DMS 273 treated with DMSO at 0.1 percent for 48 hours (cell line): ENCODE measurements around the gene TTLL5.

Experiments
- DNase-seq: peaks from one replicate; lab custom pipeline; 2025; lab: John Stamatoyannopoulos, UW

The TTLL5 gene

DNA sequence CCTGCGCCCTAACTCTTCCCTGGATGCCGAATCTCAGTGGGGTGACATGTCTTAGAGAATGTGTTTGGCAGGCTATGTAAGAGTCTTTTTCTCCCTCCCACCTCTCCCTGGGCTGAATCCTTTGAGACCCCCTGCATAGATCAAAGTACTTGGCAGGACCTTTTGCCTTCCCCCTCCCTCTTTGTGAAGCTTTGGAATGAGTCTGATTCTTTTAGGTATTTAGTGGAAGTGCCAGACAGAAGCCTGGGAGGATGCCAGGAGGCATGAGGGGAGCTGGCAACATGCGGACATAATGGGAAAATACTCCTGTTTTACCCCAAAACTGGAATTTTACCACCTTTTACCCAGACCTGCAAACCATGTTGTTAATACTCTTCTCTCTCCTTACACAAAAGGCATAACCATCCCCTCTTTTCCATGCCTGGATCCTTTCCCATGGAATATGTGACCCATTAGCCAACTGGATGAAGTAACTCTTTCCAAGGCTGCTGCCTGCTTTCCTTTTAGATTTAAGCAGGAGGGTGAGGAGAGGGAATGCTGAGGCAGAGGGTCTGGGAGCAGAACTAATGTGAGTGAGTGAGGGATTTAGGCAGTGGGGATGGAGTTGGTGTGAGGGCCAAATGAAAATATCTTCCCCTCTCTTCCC, 41.7 kb downstream of the TTLL5 start:
- no peak for DNase-seq

DNA sequence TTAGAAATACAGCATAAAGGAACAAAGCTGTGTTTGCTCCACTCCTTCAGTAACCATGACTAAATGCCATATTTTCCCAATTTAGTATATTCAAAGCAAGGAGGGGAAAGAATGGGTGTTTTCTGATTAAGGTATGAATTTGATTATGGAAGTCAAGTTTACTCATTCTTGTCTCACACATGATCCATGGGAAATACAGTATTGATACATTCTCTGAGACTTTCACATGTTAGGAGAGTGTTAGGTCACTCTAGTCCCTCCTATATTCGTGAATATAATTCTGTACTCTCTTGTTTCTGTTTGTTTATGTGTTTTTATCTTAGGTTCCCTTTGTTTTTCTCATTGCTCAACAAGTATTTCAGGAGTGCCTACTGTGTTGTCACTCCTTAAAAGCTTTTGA, 42.4 kb downstream of the TTLL5 start:
- no peak for DNase-seq

DNA sequence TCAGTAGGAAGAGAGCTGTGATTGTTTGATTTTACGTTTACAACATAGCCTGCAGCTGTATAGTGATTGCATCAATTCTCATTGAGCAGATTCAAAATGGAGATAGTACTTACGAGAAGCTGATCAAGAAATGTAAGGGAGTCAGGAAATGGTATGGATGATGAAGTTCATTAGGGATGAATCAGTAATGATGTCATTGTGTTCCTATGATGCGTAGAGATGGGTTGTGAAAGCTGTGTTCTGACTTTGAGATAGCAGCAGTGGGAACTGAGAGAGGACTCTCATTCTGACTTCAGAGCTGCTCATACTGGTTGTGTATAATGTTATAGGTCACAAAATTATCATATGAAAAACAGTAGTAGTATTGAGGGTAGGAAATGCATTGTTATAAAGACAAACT, 44.0 kb downstream of the TTLL5 start:
- no peak for DNase-seq

DNA sequence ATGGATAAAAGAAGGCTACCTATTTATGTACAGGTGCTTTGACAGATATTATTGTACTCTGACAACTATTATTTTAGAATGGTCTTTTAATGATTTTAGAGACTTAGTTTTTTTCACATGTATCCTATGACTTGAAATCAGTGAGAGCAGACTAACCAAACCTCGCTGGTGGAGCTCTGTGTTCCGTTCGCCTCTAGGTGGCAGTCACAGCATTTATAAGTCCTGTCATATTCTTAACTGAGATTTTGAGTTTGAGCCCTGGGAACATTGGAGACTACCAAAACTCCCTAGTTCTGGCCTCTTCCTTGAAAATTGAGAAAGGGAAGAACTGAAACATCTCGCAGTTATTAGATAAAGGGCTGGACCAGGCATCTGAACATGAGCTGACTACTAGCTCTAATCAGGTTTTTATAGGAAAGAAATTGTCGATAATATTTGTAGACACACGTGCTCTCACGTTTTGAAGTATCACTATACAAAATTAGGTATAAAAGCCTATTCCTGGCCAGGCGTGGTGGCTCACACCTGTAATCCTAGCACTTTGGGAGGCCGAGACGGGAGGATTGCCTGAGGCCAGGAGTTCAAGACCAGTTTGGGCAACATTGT, 48.3 kb downstream of the TTLL5 start:
- peak; percentile 33 for DNase-seq

DNA sequence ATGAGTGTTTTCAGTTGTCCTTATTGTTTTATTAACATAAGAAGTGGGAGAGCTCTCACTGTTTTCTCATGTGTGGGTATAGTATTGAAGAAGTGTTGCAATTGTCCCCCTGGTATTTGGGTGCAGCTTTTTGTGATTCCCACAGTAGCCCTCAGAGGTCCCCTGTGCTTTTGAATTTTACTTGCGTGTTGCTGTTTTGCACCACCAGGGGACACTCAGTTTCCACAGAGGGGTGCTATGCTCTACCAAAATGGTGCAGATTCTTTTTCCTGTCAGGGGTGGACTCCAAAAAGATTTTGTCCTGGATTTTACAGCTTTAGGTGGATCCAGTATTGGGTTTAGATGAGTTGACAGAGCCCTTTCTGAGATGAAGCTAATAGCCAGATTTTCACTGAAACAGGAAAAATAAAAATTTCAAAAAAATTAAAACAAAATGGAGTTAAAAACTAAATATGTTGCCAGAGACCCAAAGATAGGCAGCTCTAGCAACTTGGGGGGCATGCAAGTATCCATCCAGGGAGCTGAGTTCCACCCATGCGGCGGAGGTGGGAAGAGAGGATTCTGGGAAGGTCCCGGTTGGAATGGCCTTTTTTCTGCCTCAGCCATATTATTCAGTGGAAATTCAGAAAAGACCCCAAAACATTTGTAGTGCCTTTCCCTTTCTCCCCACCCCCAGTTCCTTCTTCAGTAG, 50.2 kb downstream of the TTLL5 start:
- no peak for DNase-seq

DNA sequence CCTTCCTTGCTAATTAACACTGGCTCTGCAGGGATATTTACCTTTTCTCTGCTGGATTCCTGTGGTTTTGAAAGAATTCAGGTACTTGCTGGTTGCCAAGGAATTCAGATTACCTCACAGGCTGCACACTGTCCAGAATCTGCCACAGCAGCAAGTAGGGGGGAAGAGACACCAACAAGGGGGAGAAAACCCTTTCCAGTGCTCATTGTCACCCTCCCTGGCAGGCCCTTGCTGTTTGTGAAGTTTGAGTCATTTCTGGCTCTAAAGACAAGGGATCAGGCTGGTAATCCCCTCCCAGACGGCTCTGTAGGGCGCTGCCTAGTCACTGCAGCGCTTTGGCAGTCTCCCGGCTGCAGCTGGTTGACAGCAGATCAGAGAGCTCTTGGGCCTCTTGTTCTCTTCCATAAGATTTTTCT, 50.8 kb downstream of the TTLL5 start:
- no peak for DNase-seq

DNA sequence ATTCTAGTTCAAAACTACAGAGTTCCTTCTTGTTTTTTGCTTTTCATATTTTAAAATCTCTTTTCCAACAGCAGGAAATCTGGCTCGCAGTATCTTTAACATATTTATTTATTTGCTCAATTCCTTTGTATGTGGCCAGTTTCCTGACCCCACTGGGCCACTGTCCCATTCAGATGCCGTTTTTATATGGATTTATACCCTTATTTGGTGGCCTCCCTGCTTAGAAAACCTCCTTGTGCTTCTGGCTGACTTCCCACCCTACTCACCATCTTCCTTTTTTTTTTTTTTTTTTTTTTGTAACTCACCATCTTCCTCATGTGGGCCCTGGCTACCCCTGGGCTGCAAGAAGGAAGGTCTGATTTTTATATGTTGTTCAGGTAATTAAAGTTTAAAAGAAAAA, 53.9 kb downstream of the TTLL5 start:
- no peak for DNase-seq

DNA sequence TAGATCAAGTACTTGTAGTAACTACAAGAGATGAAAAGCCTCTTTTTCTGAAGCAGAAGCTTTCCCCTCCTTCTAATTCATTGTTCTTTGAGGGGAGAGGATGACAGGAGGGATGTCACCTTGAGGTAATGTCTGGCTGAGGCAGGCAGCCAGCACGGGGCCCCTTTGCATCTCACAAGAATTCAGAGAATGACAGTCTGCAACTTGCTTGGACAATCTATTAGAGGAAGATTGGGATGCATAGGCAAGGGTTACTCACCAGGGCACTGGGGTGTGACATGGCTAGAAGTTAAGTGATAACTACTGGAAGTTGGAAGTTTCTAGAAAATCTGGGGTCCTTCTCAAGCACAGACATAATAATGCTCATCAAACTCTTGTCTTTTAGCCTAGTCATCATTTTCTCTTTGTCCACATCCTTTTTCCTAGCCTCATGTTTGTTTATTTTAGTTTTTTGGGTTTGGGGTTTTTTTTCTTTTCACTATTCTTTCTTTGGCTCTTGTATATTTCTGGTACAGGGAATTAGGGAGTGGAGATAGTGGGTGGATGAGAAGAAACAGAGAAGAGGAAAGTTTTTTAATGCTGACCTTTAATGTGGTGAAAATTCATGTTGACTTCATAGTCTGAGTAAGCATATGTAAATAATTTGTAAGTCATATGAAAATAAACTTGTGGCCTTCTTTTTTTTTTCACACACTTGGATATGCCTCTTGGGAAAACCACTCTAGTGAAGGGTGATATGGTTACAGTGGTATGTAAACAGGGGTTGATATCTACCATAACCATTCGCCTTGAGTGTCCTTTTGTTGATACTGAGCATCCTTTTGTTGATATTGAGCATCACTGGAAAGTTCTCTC, 55.1 kb downstream of the TTLL5 start:
- DNase-seq: no peak

DNA sequence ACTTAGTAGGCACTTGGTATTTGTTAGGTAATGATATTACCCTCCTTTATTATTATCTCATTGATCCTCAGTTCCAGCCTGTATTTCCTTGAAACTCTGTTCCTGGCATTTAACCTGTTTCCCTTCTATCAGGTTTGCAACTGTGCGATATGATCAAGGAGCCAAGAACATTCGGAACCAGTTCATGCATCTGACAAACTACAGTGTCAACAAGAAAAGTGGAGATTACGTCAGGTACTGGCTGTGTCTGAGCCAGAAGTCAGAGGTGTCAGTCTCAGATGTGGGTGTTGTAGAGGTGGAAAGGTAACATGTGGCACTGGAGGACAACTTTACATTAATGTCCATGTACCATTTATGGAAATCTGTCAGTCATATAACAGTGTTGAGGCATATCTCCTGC, 56.7 kb downstream of the TTLL5 start:
- no peak for DNase-seq

DNA sequence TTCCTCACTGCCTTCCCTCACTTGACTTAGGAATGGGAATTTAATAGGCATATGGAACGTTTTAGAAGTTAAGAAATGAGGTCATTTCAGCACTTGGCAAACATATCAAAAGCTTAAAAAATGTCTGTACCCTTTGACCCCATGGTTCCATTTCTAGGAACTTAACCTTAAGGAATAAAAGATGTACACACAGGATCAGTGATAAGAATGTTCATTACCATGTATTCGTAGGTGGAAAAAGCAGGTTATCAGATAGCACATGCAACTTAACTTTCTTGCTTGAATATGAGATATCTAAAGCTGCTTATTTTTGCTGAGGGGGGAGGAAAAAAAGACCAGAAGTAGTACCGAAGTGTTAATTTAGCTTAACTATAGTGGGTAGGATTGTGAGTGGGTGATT, 57.2 kb downstream of the TTLL5 start:
- DNase-seq: no peak

DNA sequence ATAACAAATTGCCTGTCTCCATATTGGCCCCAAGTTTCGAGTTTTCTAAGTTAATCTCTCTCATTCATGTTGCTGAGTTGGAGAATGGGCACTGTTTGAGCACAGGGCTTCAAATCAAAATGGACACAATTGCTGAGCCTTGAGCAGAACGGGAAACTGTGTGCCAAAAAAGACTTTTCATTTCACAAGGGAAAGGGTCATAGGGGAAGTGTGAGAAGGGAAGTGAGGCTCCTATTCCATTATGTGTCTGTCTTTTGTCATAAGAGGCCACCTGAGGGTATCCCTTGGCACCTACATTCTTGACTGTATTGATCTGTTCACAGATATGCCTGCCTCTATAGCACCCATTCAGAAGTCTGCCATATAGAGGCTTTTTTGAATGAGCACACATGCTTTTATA, 59.1 kb downstream of the TTLL5 start:
- no peak for DNase-seq

DNA sequence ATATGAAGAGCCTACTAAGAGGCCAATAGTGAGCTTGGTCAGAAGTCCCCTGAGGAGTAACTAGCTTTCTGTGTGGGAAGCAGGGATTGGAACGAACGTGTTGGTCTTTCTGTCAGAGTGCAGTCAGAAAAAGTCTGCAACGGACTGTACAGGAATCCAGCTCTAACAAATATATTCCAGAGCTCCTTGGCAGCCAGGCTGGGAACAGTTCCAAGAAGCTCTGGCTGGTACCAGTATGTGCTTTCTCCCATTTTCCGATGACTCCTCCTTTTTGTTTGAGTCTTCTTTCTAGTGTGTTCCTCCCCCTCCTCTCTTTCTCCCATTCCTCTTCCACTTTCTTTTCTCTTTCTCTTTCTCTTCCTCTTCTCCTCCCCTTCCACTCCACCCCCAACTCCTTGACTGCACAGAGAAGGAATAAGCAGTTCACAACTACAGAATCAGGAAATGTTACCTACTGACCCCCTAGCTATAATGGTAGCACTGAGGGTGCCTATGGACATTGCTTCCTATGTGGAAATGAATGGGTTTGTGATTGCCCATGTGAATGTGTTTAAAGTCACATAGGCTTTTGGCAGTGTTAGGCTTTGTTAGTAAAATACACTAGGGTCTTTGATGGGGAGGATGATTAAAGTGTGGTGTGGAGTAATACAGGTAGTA, 59.9 kb downstream of the TTLL5 start:
- DNase-seq: no peak

DNA sequence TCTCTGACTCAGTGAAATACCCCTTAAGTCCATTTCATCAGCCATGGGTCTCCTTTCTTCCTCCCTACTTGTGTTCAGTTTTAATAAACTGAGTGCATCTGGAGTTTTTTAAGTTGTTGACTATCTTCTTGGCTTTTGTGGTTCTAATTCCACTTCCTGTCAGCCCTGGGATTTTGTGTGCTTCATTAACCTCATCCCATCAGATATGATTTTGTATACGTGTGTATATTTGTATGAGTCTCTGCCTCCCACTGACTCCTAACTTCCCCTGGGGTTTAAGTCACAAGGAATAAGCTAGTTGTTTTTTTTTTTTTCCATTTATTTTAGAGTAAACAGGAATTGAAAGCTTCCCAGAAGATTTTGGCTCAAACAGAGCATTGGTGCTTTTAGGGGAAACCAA, 62.7 kb downstream of the TTLL5 start:
- no peak for DNase-seq

DNA sequence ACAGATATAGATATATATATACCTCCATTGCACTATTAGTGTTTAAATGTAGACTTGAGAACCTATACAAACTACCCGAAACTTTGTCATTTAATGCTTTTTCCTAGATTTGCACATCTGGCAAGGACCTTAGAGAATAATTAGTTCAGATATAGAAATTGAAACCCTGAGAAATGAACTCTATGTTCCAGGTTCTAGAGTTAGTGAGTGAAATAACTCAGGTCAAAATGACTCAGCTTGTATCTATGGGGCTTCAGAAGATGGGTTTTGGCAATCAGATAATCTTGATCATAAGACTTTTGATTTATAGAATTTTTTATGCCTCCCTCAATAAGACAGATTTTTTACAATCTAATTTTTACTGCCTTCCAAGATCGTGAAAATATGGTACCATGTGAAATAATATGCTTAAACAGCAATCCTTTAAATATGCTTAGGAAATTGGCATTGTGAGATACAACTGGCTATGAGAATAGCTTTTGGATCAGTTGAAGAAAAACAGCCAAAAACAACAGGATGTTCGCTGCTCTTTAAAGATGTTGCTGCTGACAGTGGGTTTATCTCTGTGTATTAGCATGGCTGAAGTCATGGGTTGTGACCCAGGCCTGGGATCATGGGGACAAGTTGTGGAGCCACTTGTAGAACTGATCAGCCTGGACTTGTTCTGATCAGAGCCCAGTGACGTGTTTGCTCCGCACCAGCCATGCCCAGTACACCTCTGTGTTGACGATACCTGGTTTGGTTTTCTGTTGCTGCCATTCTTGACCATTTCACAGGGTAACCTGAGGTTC, 63.6 kb downstream of the TTLL5 start:
- DNase-seq: no peak

DNA sequence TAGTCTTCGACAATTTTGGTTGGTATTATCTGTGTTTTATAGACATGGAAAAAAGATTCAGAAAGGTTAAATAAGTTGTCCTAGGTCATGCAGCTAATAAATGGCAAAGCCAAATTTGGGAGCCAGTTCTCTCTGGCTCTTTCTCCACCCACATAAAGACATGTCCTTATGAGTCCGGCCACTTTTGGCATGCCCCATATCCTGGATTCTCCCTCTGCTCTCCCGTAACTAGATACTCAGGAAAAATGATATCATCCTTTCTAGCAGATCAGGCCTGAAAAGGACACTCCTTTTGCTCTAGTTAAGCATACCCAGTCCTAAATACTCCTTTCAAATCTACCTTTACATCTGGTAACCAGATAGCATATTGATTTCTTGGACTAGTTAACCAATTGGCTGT, 64.4 kb downstream of the TTLL5 start:
- no peak for DNase-seq

DNA sequence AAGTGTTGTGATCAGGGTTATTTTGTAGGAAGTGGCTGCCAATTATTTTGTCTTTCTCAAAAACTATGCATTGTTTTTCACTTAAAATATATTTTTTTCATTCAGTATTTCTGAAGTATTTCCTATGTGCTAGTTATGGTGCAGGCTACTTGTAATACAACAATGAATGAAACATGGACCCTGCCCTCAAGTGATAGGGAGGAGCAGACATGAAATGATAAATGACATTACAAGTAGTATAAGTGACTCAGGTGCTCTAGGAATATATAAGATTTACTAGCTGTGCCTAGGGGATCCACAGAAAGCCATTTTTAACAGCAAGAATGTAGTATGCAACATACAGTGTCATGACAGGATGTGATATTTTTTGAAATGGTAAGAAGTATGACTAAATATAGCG, 65.3 kb downstream of the TTLL5 start:
- no peak for DNase-seq

DNA sequence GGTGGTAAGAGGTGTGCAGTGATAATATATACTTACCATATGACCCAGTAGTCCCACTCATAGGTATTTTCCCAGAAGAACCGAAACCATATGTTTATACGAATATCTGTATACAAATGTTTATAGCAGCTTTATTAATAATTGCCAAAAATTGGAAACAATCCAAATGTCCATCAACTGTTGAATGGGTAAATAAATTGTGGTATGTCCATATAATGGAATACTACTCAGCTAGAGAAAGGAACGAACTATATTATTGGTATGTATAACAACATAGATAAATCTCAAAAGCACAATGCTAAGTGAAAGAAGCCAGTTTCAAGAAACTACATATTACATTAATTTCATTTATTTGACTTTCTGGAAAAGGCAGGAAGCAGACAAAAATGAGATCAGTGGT, 66.1 kb downstream of the TTLL5 start:
- no peak for DNase-seq

DNA sequence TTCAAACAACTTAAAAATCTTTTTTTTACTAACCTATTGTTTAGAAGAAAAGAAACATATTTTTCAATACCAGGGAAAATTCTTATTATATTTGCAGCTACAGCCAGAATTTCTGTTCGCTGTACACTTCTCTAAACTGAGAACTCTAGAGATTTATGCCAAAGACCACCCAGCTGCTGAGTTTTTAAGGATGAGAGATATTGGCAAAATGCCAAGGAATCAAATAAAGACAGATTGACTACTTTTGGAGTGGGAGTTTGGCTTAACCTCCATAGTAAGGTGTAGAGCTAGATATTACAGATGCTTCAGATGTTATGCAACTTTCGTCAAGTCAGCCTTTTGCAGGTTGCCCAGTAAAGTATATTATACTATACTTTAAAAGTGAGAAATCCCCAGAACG, 71.8 kb downstream of the TTLL5 start:
- DNase-seq: no peak

DNA sequence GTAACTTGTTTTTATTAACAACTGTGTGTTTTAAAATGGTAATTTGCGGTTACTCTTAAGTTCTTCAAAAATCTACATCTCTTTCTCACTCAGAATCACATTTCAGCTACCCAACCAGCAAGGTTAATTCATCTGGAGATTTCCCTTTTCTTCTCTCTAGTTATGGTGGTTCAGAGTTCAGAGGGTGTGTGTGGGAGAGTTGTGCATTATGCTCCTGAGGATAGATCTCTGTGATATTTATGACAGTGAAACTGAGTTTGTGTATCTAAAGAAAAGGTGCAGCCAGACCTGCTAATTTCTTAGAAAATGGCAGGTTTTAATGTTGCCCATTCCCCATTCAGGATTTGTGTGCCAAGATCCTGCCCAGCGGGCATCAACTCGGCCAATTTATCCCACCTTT, 73.8 kb downstream of the TTLL5 start:
- DNase-seq: no peak

DNA sequence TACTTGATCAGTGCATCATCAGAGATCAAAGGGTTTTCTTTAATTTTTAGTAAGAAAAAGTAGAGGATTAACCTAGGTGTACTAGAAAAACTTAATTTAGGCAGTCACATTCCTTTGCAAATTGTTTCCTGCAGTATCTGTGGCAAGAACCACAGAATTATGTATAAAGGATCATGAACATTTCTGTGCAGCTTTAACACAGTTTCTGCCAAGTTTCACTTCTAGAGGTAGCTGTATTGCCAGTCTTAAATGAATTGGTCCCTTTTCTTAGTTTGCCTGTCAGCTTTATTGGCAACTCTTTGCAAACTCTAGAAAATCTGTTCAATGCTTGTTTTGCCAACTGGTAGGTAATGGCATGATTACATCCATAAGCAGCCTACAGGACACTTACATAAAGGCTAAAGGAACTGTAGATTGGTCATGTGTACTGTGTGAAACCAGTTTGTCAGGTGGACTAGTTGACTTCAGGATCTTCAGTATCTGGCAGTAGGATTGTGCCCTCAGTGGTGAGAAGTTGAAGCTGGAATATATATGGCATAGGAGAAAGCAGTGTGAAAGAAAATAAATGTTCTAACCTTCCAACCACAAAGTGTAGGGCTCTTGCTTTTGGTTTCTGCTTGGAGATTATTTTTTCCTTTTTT, 75.9 kb downstream of the TTLL5 start:
- DNase-seq: no peak

DNA sequence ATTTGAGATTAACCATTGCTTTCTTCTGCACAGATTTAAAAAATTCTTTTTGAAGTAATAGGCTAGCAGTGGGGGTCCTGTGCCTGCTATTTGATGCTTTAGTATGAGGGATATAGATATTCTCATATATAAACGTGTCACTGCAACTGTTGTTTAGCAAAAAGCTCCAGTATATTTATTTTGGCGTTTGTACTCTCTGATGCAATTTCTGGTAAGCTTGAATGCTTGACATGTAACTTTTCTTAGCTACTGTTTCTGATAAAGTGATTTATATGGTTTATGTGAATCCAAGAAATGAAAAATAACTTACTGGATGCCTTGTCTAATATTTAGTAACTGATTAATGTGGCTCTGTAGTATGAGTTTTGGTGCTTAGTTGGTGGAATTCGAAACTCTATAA, 77.1 kb downstream of the TTLL5 start:
- no peak for DNase-seq
